BE2C (cell line): Measurements from ENCODE around the gene PLAAT5.
"Not testable (repeated sequence)": the region's sequence is repeated elsewhere in the genome, so short reads cannot be mapped to it uniquely, and the experiment has no call there.

ENCODE experiments used
- DNase-seq: peaks from one replicate; pipeline ENCODE4 v3.0.0-alpha.2; 2020
- H3K27me3 ChIP-seq: fragments of 250-450 bp; sonication (Bioruptor Pico); 2 replicates; pipeline ENCODE4 v1.5.1; 2020; ENCODE audit warnings: mild to moderate bottlenecking
- H3K36me3 ChIP-seq: fragments of 250-450 bp; sonication (Bioruptor Pico); 2 replicates; pipeline ENCODE4 v1.5.1; 2020; ENCODE audit warnings: mild to moderate bottlenecking
- H3K4me1 ChIP-seq: fragments of 250-450 bp; sonication (Bioruptor Pico); 2 replicates; pipeline ENCODE4 v1.5.1; 2020
- H3K4me3 ChIP-seq: 2 replicates; pipeline ENCODE4 v1.5.1; 2011; ENCODE audit warnings: low read depth, low read length
- H3K9me3 ChIP-seq: fragments of 250-450 bp; sonication (Bioruptor Pico); 2 replicates; pipeline ENCODE4 v1.5.1; 2020
- CTCF ChIP-seq: IDR thresholded peaks from 2 replicates; pipeline ENCODE4 v1.5.1; 2012; ENCODE audit warnings: mild to moderate bottlenecking, low read depth, low read length

PLAAT5 gene

GRCh38 chr11:63534076-63534475 is 43.1 kb upstream of the PLAAT5 start:
- no peaks in the 10 kb centered on the region for H3K36me3 ChIP-seq
- DNase-seq = no peak
- no peaks in the 10 kb centered on the region for H3K4me1 ChIP-seq
- no peaks in the 10 kb centered on the region for H3K9me3 ChIP-seq
- no peak for TF ChIP-seq CTCF
- no peak overlapping the region for H3K4me3 ChIP-seq
- no peaks in the 10 kb centered on the region for H3K27me3 ChIP-seq

DNA sequence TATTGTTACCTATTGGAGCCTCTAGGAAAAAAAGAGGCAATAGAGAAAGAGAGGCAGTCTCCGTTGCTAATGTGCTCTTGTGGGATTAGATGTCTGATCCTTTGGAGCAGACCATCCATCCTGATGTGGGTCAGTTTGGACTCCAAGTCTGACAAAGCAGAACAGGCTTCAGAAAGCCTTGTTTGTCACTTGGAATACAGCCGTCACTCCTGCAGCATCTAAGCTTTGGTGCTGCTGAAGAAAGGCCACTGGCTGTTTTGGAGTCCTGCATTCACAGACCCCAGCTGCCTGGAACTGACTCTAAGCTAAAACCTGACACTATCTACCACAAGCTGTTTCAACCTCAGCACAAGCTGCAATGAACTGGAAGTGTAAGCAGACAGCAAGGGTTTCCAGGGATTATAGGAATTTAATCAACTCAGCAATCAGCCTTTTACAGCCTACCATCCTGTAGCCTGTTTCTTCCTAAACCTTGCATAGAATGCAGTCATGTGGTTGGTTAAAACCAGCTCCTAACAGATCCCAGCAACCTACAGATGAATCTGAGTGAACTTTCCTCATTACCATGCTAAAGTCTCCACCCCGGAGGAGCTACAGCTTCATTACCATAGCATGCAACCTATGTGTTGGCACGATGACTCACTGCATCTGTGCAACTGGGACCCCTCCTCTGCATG is 42.0 kb upstream of the PLAAT5 start:
- Histone ChIP-seq H3K4me3 (no peak overlapping the region), H3K36me3 (no peaks in the 10 kb centered on the region), H3K27me3 (no peaks in the 10 kb centered on the region), H3K9me3 (no peaks in the 10 kb centered on the region), H3K4me1 (no peaks in the 10 kb centered on the region)
- no peak for DNase-seq
- TF ChIP-seq CTCF = no peak

DNA sequence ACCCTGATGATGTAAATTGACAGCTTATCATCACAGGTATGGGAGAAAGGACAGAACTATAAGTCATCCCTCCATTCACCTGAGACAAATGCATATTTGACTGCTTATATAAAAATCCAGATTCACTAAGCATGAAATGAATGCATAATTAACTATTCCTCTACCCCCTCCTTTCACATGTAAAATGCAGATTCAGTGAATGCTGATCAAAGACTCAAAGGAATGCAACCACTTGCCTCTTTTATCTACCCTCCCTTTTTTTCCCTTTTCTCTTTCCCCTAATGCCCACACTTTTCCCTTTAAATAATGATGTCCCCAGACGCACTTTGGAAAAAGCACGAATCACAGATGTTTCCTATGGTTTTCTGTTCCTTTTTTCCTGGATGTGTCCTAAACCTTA is 41.1 kb upstream of the PLAAT5 start:
- Histone ChIP-seq H3K27me3 (no peaks in the 10 kb centered on the region), H3K4me1 (no peaks in the 10 kb centered on the region), H3K36me3 (no peaks in the 10 kb centered on the region), H3K4me3 (no peak overlapping the region), H3K9me3 (no peaks in the 10 kb centered on the region)
- no peak for DNase-seq
- TF ChIP-seq CTCF = no peak

GRCh38 chr11:63531074-63531792 is 40.3 kb upstream of the PLAAT5 start:
- not testable (repeated sequence) for H3K36me3 ChIP-seq, H3K4me3 ChIP-seq, H3K27me3 ChIP-seq, DNase-seq, H3K9me3 ChIP-seq, H3K4me1 ChIP-seq

- TF ChIP-seq CTCF = no peak
- Histone ChIP-seq H3K9me3 (no peaks in the 10 kb centered on the region), H3K4me1 (no peaks in the 10 kb centered on the region), H3K36me3 (no peaks in the 10 kb centered on the region), H3K4me3 (no peak overlapping the region), H3K27me3 (no peaks in the 10 kb centered on the region)
- no peak for DNase-seq
These were observed 39.1 kb upstream of the PLAAT5 start for GRCh38 chr11:63530021-63530420.

DNA sequence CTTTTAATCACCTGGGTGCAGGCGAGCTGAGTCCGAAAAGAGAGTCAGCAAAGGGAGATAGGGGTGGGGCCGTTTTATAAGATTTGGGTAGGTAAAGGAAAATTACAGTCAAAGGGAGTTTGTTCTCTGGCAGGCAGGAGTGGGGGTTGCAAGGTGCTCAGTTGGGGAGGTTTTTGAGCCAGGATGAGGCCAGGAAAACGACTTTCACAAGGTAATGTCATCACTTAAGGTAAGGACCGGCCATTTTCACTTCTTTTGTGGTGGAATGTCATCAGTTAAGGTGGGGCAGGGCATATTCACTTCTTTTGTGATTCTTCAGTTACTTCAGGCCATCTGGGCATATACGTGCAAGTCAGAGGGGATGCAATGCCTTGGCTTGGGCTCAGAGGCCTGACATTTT is 38.4 kb upstream of the PLAAT5 start:
- not testable (repeated sequence) for H3K36me3 ChIP-seq, H3K9me3 ChIP-seq, DNase-seq, H3K4me1 ChIP-seq, H3K4me3 ChIP-seq, H3K27me3 ChIP-seq

GRCh38 chr11:63528729-63529278 is 37.8 kb upstream of the PLAAT5 start:
- not testable (repeated sequence) for H3K27me3 ChIP-seq

GRCh38 chr11:63528156-63528555 is 37.2 kb upstream of the PLAAT5 start:
- not testable (repeated sequence) for DNase-seq, H3K36me3 ChIP-seq, H3K4me1 ChIP-seq, H3K4me3 ChIP-seq, H3K9me3 ChIP-seq, H3K27me3 ChIP-seq

More at GRCh38 chr11:63528729-63529278, 37.8 kb upstream of the PLAAT5 start:
- H3K9me3 ChIP-seq, DNase-seq, H3K4me3 ChIP-seq, H3K4me1 ChIP-seq, H3K36me3 ChIP-seq: not testable (repeated sequence)
